Right renal pelvis (tissue), 4 donors: ENCODE data around the gene ZNF692. TPM values are rescaled to one million over a fixed set of nuclear protein-coding genes. Genes with fewer than 3 reads are reported as not detected.

Experiments used
- DNase-seq, 4 donors: peaks; one replicate each; pipeline ENCODE4 v3.0.0-alpha.2; 2013; ENCODE audit warnings: low read depth in 4 of 4, low spot score in 3 of 4, missing footprints in 1 of 4
- polyA plus RNA-seq, 4 donors: library from polyadenylated mRNA; unstranded; fragments of 120-200 nt; gene quantifications; one replicate each; pipeline ENCODE4 v1.2.1, GENCODE V29; 2013; ENCODE audit not compliant: insufficient read length in 4 of 4

The ZNF692 gene
- polyA plus RNA-seq, 4 donors = 36.9 to 51.5 (median 43.7) TPM

GRCh38 chr1:248828845-248829244 lies 30.0 kb downstream of the ZNF692 start:
- no peak for DNase-seq

GRCh38 chr1:248825909-248826760 lies 32.8 kb downstream of the ZNF692 start, which contains the start of gene SH3BP5L:
SH3BP5L (minus strand) TSS chr1:248825915; CDS start chr1:248824935, 980 bp downstream.
- DNase-seq = peak; percentile 92 to 95 (median 94)

GRCh38 chr1:248825573-248825908 lies 33.3 kb downstream of the ZNF692 start:
- no peak for DNase-seq

GRCh38 chr1:248825136-248825535 lies 33.7 kb downstream of the ZNF692 start:
- DNase-seq = no peak

- no peak for DNase-seq
These were observed 34.2 kb downstream of the ZNF692 start for GRCh38 chr1:248824701-248825100.

GRCh38 chr1:248824301-248824700 lies 34.6 kb downstream of the ZNF692 start:
- no peak for DNase-seq

GRCh38 chr1:248823517-248824001 lies 35.3 kb downstream of the ZNF692 start:
- DNase-seq = no peak

GRCh38 chr1:248822148-248823032 lies 36.5 kb downstream of the ZNF692 start:
- DNase-seq = no peak

GRCh38 chr1:248821641-248822040 lies 37.2 kb downstream of the ZNF692 start:
- no peak for DNase-seq

- DNase-seq = no peak
These were observed 37.8 kb downstream of the ZNF692 start for GRCh38 chr1:248821101-248821500.

- DNase-seq = no peak
These were observed 38.8 kb downstream of the ZNF692 start for GRCh38 chr1:248820041-248820585.

- DNase-seq = no peak
These were observed 40.1 kb downstream of the ZNF692 start for GRCh38 chr1:248818505-248819374.

- DNase-seq = no peak
These were observed 41.8 kb downstream of the ZNF692 start for GRCh38 chr1:248817065-248817464.

GRCh38 chr1:248816042-248816851 lies 42.6 kb downstream of the ZNF692 start:
- DNase-seq = no peak

GRCh38 chr1:248815407-248816034 lies 43.4 kb downstream of the ZNF692 start:
- DNase-seq = no peak

- DNase-seq = no peak
These were observed 44.5 kb downstream of the ZNF692 start for GRCh38 chr1:248814351-248814750.

- DNase-seq = no peak
These were observed 45.3 kb downstream of the ZNF692 start for GRCh38 chr1:248813546-248813945.

- no peak for DNase-seq
These were observed 46.0 kb downstream of the ZNF692 start for GRCh38 chr1:248812736-248813425.
